OCI-M1 (cell line): ENCODE data around the gene SORBS2.
"Not testable (repeated sequence)": the region's sequence is repeated elsewhere in the genome, so short reads cannot be mapped to it uniquely, and the experiment has no call there.

Source experiments
- DNase-seq: peaks from one replicate; lab custom pipeline; 2025; lab: John Stamatoyannopoulos, UW

Gene SORBS2

GRCh38 chr4:185811509-185812364 lies at the start of gene SORBS2:
TSS of gene SORBS2 (minus strand) at chr4:185812194. CDS start at chr4:185690571, 121,623 bp downstream.
- DNase-seq, result no peak

- DNase-seq, result peak; percentile 72
These were observed 47.1 kb upstream of the SORBS2 start for GRCh38 chr4:185859111-185859510.

- DNase-seq, result not testable (repeated sequence)
These were observed 45.6 kb upstream of the SORBS2 start for GRCh38 chr4:185857561-185857960.

- no peak for DNase-seq
These were observed 41.8 kb upstream of the SORBS2 start for GRCh38 chr4:185853841-185854240.

- no peak for DNase-seq
These were observed 41.0 kb upstream of the SORBS2 start for GRCh38 chr4:185852961-185853360.

- no peak for DNase-seq
These were observed 37.9 kb upstream of the SORBS2 start for GRCh38 chr4:185849664-185850550.

- DNase-seq, result no peak
These were observed 35.5 kb upstream of the SORBS2 start for GRCh38 chr4:185847352-185848097.

- DNase-seq, result no peak
These were observed 34.6 kb upstream of the SORBS2 start for GRCh38 chr4:185846505-185847150.

GRCh38 chr4:185845966-185846365 lies 34.0 kb upstream of the SORBS2 start:
- no peak for DNase-seq

- no peak for DNase-seq
These were observed 29.5 kb upstream of the SORBS2 start for GRCh38 chr4:185841451-185841850.

GRCh38 chr4:185840953-185841352 lies 29.0 kb upstream of the SORBS2 start:
- no peak for DNase-seq

GRCh38 chr4:185840201-185840600 lies 28.2 kb upstream of the SORBS2 start:
- DNase-seq, result no peak

- no peak for DNase-seq
These were observed 27.8 kb upstream of the SORBS2 start for GRCh38 chr4:185839770-185840169.

GRCh38 chr4:185839194-185839712 lies 27.3 kb upstream of the SORBS2 start:
- no peak for DNase-seq

GRCh38 chr4:185838514-185839193 lies 26.7 kb upstream of the SORBS2 start:
- DNase-seq, result no peak

GRCh38 chr4:185838104-185838452 lies 26.1 kb upstream of the SORBS2 start:
- no peak for DNase-seq

GRCh38 chr4:185837415-185838103 lies 25.6 kb upstream of the SORBS2 start:
- DNase-seq, result no peak

GRCh38 chr4:185836241-185837084 lies 24.5 kb upstream of the SORBS2 start:
- peak; percentile 10 for DNase-seq

- no peak for DNase-seq
These were observed 23.8 kb upstream of the SORBS2 start for GRCh38 chr4:185835814-185836213.
